ENCODE measurements around the gene CNNM3. TPM values are rescaled to one million over a fixed set of nuclear protein-coding genes. Genes with fewer than 3 reads are reported as not detected.

Gene CNNM3
- total RNA-seq, 1 donor from 2014 or later: 20.9 TPM

GRCh38 chr2:96876269-96877041 lies 60.4 kb downstream of the CNNM3 start:
- Mint-ChIP-seq H3K36me3 (ENCODE audit: unreplicated experiment) (no peaks in the 10 kb centered on the region), H3K27ac (ENCODE audit: unreplicated experiment) (peak overlapping the region; percentile 75), H3K27me3 (ENCODE audit: unreplicated experiment) (no peaks in the 10 kb centered on the region), H3K4me1 (ENCODE audit: unreplicated experiment) (peaks cover 42% of the 10 kb centered on the region), H3K4me3 (ENCODE audit: unreplicated experiment) (peak overlapping the region; percentile 26), H3K9me3 (ENCODE audit: unreplicated experiment) (no peaks in the 10 kb centered on the region)
- no peak for DNase-seq (ENCODE audit: extremely low spot score, unreplicated experiment)
- no peak for TF ChIP-seq CTCF (IDR thresholded peaks at IDR 0.05)

GRCh38 chr2:96877042-96877451 lies 61.0 kb downstream of the CNNM3 start:
- no peak overlapping the region for H3K4me3 Mint-ChIP-seq (ENCODE audit: unreplicated experiment)
- peaks cover 48% of the 10 kb centered on the region for H3K4me1 Mint-ChIP-seq (ENCODE audit: unreplicated experiment)
- DNase-seq (ENCODE audit: extremely low spot score, unreplicated experiment): no peak
- H3K36me3 Mint-ChIP-seq (ENCODE audit: unreplicated experiment): no peaks in the 10 kb centered on the region
- TF ChIP-seq CTCF (IDR thresholded peaks at IDR 0.05): no peak
- H3K27me3 Mint-ChIP-seq (ENCODE audit: unreplicated experiment): no peaks in the 10 kb centered on the region
- peak overlapping the region; percentile 75 for H3K27ac Mint-ChIP-seq (ENCODE audit: unreplicated experiment)
- H3K9me3 Mint-ChIP-seq (ENCODE audit: unreplicated experiment): no peaks in the 10 kb centered on the region

DNA sequence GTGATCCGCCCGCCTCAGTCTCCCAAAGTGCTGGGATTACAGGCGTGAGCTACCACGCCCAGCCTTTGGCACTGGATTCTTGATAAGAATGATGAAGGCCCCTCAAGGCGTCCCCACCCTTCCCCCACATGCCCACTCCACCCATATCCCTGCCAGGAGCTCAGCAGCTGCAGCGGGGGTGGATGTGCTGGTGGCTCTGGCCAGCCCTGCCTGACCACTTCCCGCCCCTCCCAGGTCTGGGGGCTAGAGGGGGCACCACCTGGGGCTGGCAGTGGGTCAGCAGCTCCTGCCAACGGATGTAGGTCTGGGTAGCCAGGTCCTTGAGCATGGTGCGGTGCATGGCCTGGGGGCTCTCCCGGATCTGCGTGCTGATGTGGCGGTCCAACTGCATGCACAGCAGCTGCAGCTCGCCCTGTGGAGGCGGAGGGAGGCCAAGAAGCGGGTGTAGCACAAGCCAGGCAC lies 61.6 kb downstream of the CNNM3 start:
- H3K36me3 Mint-ChIP-seq (ENCODE audit: unreplicated experiment): no peaks in the 10 kb centered on the region
- no peak for DNase-seq (ENCODE audit: extremely low spot score, unreplicated experiment)
- no peaks in the 10 kb centered on the region for H3K9me3 Mint-ChIP-seq (ENCODE audit: unreplicated experiment)
- no peaks in the 10 kb centered on the region for H3K27me3 Mint-ChIP-seq (ENCODE audit: unreplicated experiment)
- TF ChIP-seq CTCF (IDR thresholded peaks at IDR 0.05): no peak
- no peak overlapping the region for H3K27ac Mint-ChIP-seq (ENCODE audit: unreplicated experiment)
- peaks cover 47% of the 10 kb centered on the region for H3K4me1 Mint-ChIP-seq (ENCODE audit: unreplicated experiment)
- H3K4me3 Mint-ChIP-seq (ENCODE audit: unreplicated experiment): no peak overlapping the region

GRCh38 chr2:96878171-96878570 lies 62.1 kb downstream of the CNNM3 start:
- H3K4me3 Mint-ChIP-seq (ENCODE audit: unreplicated experiment): no peak overlapping the region

More at GRCh38 chr2:96878171-96878570, 62.1 kb downstream of the CNNM3 start:
- no peak for TF ChIP-seq CTCF (IDR thresholded peaks at IDR 0.05)
- Mint-ChIP-seq H3K27me3 (ENCODE audit: unreplicated experiment) (no peaks in the 10 kb centered on the region), H3K4me1 (ENCODE audit: unreplicated experiment) (peaks cover 46% of the 10 kb centered on the region), H3K9me3 (ENCODE audit: unreplicated experiment) (no peaks in the 10 kb centered on the region), H3K36me3 (ENCODE audit: unreplicated experiment) (no peaks in the 10 kb centered on the region), H3K27ac (ENCODE audit: unreplicated experiment) (no peak overlapping the region)
- DNase-seq (ENCODE audit: extremely low spot score, unreplicated experiment): no peak

All from osteocyte (in vitro differentiated cells).